Ishikawa (cell line): ENCODE data around the gene NBAS.

Source experiments
- RAD21 ChIP-seq: IDR thresholded peaks from 2 replicates; pipeline ENCODE4 v1.6.1; 2012; ENCODE audit warnings: low read depth
- TAF1 ChIP-seq: IDR thresholded peaks from 2 replicates; pipeline ENCODE4 v1.6.1; 2012; ENCODE audit warnings: low read depth, mild to moderate bottlenecking

GRCh38 chr2:15346624-15347023, 214.5 kb downstream of the NBAS start:
- TF ChIP-seq TAF1 (no peak), RAD21 (no peak)
